DND-41 (cell line): Measurements from ENCODE around the gene MICAL1.

Experiments used
- ATAC-seq: fragments of 200-7000 bp; cut with Tn5 transposase; 3 replicates; pipeline ENCODE4 v1.9.1; 2021; ENCODE audit warnings: low read depth; ENCODE audit not compliant: insufficient read depth
- DNase-seq: peaks from one replicate; pipeline ENCODE4 v3.0.0-alpha.2; 2020
- H2AFZ ChIP-seq: 2 replicates; pipeline ENCODE4 v1.6.0; 2012; ENCODE audit warnings: low read depth, low read length
- H3K27ac ChIP-seq: 2 replicates; pipeline ENCODE4 v1.5.1; 2012; ENCODE audit warnings: low read length, inconsistent platforms
- H3K27me3 ChIP-seq: fragments of 200-600 bp; sonication (generic); 2 replicates; pipeline ENCODE4 v1.6.0; 2012; ENCODE audit warnings: low read length, mild to moderate bottlenecking, inconsistent platforms; ENCODE audit not compliant: insufficient read depth, poor library complexity
- H3K36me3 ChIP-seq: 2 replicates; pipeline ENCODE4 v1.5.1; 2012; ENCODE audit warnings: low read length, inconsistent platforms; ENCODE audit not compliant: insufficient read depth
- H3K4me1 ChIP-seq: 2 replicates; pipeline ENCODE4 v1.5.1; 2012; ENCODE audit warnings: mild to moderate bottlenecking, low read length; ENCODE audit not compliant: insufficient read depth
- H3K4me2 ChIP-seq: 2 replicates; pipeline ENCODE4 v1.6.0; 2012; ENCODE audit warnings: mild to moderate bottlenecking, moderate library complexity, low read length, inconsistent platforms; ENCODE audit not compliant: insufficient read depth
- H3K4me3 ChIP-seq, 2 experiments: fragments of 200-600 bp in 1 of 2; shearing (Covaris generic) in 1 of 2; 2 replicates each; pipeline ENCODE4 v1.5.1; 2012 to 2016; ENCODE audit warnings: inconsistent platforms in 2 of 2, low read length in 2 of 2, mild to moderate bottlenecking in 2 of 2, low read depth in 1 of 2, moderate library complexity in 1 of 2
- H3K79me2 ChIP-seq: 2 replicates; pipeline ENCODE4 v1.6.0; 2012; ENCODE audit warnings: low read length, inconsistent platforms; ENCODE audit not compliant: insufficient read depth
- H3K9ac ChIP-seq: 2 replicates; pipeline ENCODE4 v1.6.0; 2012; ENCODE audit warnings: low read depth, mild to moderate bottlenecking, inconsistent platforms, low read length, moderate library complexity
- H3K9me3 ChIP-seq: 2 replicates; pipeline ENCODE4 v1.5.1; 2012; ENCODE audit warnings: low read length, moderate library complexity, mild to moderate bottlenecking, inconsistent platforms; ENCODE audit not compliant: insufficient read depth, severe bottlenecking
- H4K20me1 ChIP-seq: 2 replicates; pipeline ENCODE4 v1.6.0; 2012; ENCODE audit warnings: low read length; ENCODE audit not compliant: insufficient read depth
- CTCF ChIP-seq: IDR thresholded peaks from 2 replicates; pipeline ENCODE4 v1.5.1; 2012; ENCODE audit warnings: borderline replicate concordance, low read length, moderate library complexity, mild to moderate bottlenecking; ENCODE audit not compliant: poor library complexity, severe bottlenecking; ENCODE audit errors: extremely low read depth
- EZH2 ChIP-seq: IDR thresholded peaks from 3 replicates; pipeline ENCODE4 v1.6.1; 2012; ENCODE audit warnings: borderline replicate concordance, low read depth, mild to moderate bottlenecking, moderate library complexity, low read length, inconsistent platforms; ENCODE audit not compliant: severe bottlenecking

Gene MICAL1

DNA sequence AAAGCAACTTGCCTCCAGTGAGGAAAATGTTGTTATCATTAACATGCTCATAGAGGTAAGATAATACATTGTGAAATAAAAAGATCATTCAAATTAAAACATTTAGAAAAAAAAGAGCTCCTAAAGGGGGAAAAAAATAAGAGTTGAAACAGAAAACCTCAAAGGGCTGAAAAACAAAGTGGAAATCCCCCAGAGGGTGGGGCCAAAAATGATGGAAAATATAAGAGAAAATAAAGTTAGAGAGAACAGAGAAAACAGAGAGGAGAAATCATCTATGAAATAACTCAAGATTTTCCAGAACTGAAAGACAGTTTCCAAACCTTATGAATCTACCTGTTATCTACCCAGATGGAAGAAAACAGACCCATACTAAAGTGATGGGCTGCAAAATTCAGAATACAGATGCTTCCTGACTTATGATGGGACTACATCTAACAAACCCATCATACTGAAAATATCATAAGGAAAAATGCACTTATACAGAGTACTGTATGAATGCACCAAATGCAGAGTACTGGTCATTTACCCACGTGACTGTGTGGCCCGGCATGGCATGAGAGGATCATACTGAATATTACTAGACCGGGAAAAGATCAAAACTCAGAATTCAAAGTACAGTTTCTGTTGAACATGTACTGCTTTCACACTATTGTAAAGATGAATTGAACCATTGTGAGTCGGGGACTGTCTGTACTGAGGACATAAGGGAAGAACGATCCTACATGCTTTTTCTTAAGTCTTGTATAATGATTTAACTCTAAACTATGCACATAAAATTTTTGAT is 23.5 kb upstream of the MICAL1 start:
- Histone ChIP-seq H4K20me1 (peaks cover 38% of the 10 kb centered on the region; the same call in 1 of the 2 replicates), H3K36me3 (peaks cover 69% of the 10 kb centered on the region)
- ATAC-seq = no peak

DNA sequence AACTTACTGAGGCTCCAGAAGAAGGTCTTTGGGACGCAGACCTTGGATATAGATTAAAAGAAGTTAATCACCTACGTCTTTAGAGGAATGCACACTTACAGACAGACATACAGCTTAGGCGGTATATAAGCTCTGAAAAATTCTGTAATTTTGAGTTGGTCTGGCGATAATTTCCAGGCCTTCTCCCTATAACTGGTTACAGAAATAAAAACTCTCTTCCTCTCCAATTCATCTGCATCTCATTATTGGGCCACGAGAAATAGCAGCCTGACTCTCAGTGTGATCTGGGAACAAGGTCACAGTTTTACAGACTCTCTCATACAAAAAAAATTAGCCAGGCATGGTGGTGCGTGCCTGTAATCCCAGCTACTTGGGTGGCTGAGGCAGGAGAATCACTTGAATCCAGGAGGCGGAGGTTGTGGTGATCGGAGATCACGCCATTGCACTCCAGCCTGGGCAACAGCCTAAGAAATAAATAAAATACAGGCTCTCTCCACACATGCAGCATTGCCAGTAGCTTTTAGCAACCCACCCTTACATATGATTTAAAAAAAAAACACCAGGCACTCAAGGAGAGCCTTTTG is 22.7 kb upstream of the MICAL1 start:
- DNase-seq (no peak), ATAC-seq (no peak)
- H2AFZ ChIP-seq = no peak overlapping the region
- H3K79me2 ChIP-seq = peaks cover 84% of the 10 kb centered on the region
- no peaks in the 10 kb centered on the region for H3K27me3 ChIP-seq
- peaks cover 38% of the 10 kb centered on the region; the same call in 1 of the 2 replicates for H4K20me1 ChIP-seq
- H3K27ac ChIP-seq = peak overlapping the region; percentile 21; the same call in 1 of the 2 replicates
- H3K4me2 ChIP-seq = peak overlapping the region; percentile 62
- no peaks in the 10 kb centered on the region for H3K9me3 ChIP-seq
- H3K4me3 ChIP-seq = peak overlapping the region in 1 of 2 experiments; percentile 48; a peak in 2 of 4 replicates
- H3K36me3 ChIP-seq = peaks cover 76% of the 10 kb centered on the region
- TF ChIP-seq CTCF (no peak), EZH2 (no peak)
- H3K9ac ChIP-seq = 0 out of 2 replicates have a peak overlapping the region, but pooled peaks have one; percentile 34
- H3K4me1 ChIP-seq = peaks cover 61% of the 10 kb centered on the region

More for the DNA sequence above, 23.5 kb upstream of the MICAL1 start:
- Histone ChIP-seq H3K9me3 (no peaks in the 10 kb centered on the region), H3K4me3 (peak overlapping the region in 1 of 2 experiments; percentile 48; a peak in 3 of 4 replicates), H3K27ac (peak overlapping the region; percentile 9; the same call in 1 of the 2 replicates), H3K9ac (peak overlapping the region; percentile 34), H3K4me1 (peaks cover 66% of the 10 kb centered on the region), H2AFZ (no peak overlapping the region), H3K79me2 (peaks cover 80% of the 10 kb centered on the region), H3K27me3 (no peaks in the 10 kb centered on the region), H3K4me2 (peak overlapping the region; percentile 62)
- no peak for DNase-seq
- TF ChIP-seq CTCF (no peak), EZH2 (no peak)

- Histone ChIP-seq H3K79me2 (peaks cover 87% of the 10 kb centered on the region), H3K9me3 (no peaks in the 10 kb centered on the region), H3K27me3 (no peaks in the 10 kb centered on the region), H3K27ac (peak overlapping the region; percentile 21), H3K4me2 (peak overlapping the region; percentile 62), H3K9ac (peak overlapping the region; percentile 6; the same call in 1 of the 2 replicates), H3K4me3 (peak overlapping the region in 1 of 2 experiments; percentile 48; a peak in 2 of 4 replicates), H2AFZ (no peak overlapping the region), H4K20me1 (peaks cover 39% of the 10 kb centered on the region), H3K4me1 (peaks cover 61% of the 10 kb centered on the region), H3K36me3 (peaks cover 82% of the 10 kb centered on the region)
- DNase-seq (no peak), ATAC-seq (no peak)
- no peak for TF ChIP-seq EZH2
- no peak for TF ChIP-seq CTCF
These were observed 22.2 kb upstream of the MICAL1 start for GRCh38 chr6:109477725-109478124.
